Pancreas (tissue), 10 donors: ENCODE measurements around the gene COG4. TPM values are rescaled to one million over a fixed set of nuclear protein-coding genes. Genes with fewer than 3 reads are reported as not detected.

Experiments
- ATAC-seq, 4 donors: fragments of 200-7000 bp; cut with Tn5 transposase; one replicate each; pipeline versions ENCODE4 v1.8.0 to v1.9.1; 2020; ENCODE audit warnings: mild to moderate bottlenecking in 4 of 4, moderate library complexity in 4 of 4
- DNase-seq, 6 donors: peaks; one replicate each; pipeline ENCODE4 v3.0.0-alpha.2; 2020
- FAIRE-seq: peaks from 2 replicates; lab custom pipeline; 2012; peaks lifted over from hg19 to GRCh38; lab: Jason Lieb, UNC
- H3K27ac ChIP-seq, 4 donors: fragments of 200-600 bp; sonication (generic); 1 replicate in 3 of 4; 2 replicates in 1 of 4; pipeline versions ENCODE4 v1.5.0 to v1.8.0; 2020
- H3K27me3 ChIP-seq, 4 donors: fragments of 200-600 bp; one replicate each; pipeline ENCODE4 v1.8.0; 2021
- H3K36me3 ChIP-seq, 3 donors: fragments of 200-600 bp; sonication (generic) in 1 of 3; one replicate each; pipeline versions ENCODE4 v1.5.0 to v1.8.0; 2020 to 2021
- H3K4me1 ChIP-seq, 3 donors: fragments of 200-600 bp; one replicate each; pipeline ENCODE4 v1.8.0; 2021
- H3K4me3 ChIP-seq, 4 donors: fragments of 200-600 bp; sonication (generic) in 2 of 4; one replicate each; pipeline versions ENCODE4 v1.5.0 to v1.8.0; 2020 to 2021
- H3K9me3 ChIP-seq, 4 donors: fragments of 200-600 bp; one replicate each; pipeline ENCODE4 v1.8.0; 2021
- CTCF ChIP-seq, 4 donors: fragments of 200-600 bp; sonication (generic) in 3 of 4; IDR thresholded peaks; one replicate each; pipeline versions ENCODE4 v1.5.0 to v1.8.0; 2021; ENCODE audit warnings: antibody characterized with exemption in 4 of 4
- WGBS, 2 donors: extraction: QIAGEN DNeasy Blood & Tissue Kit; methylation state at CpG; one replicate each; pipeline ENCODE4 v1.1.7; 2013; 5-methylcytosine and 5-hydroxymethylcytosine counted together
- intact Hi-C, 3 donors: fragments of 100-400 bp; cut with DNase I; formaldehyde crosslinking; loops; one replicate each; pipeline versions ENCODE4 v1.11.1 to v1.14.2; 2022
- polyA plus RNA-seq, 2 donors: library from polyadenylated mRNA; stranded (reverse); fragments of 200-250 nt; gene quantifications; one replicate each; pipeline ENCODE4 v1.2.3, GENCODE V29; 2013
- total RNA-seq, 6 donors: library from RNA; stranded (reverse); fragmentation: NEBNext Ultra II Directional in 4 of 6; extraction: Animal tissue kit (Norgen Biotek cat#: 25700) in 4 of 6; gene quantifications; one replicate each; pipeline versions ENCODE4 v1.2.1 to v1.2.4, GENCODE V29; 2021 to 2023
- donor health status: healthy with polysubstance abuse.
- donor health status: DM: no; HTN: no; CAD: no; lungs with moderate emphysema.
- donor health status: DM: no; HTN: no; CAD: no.
- donor health status: control.
- donor health status: control.
- donor health status: Bipolar disorder and iron deficiency.
- donor health status: DM: yes; HTN: yes; CAD: no.
- donor health status: DM: no; HTN: no; CAD: no.
- donor health status: DM: no; HTN: no; CAD: no.
- donor health status: DM: yes; HTN: yes; CAD: no.

The COG4 gene
- total and polyA plus RNA-seq, 8 donors = 12.3 to 56.4 (median 19.3) TPM

- Histone ChIP-seq H3K27me3 (no peaks in the 10 kb centered on the region), H3K27ac (no peak overlapping the region), H3K4me3 (no peak overlapping the region), H3K4me1 (no peaks in the 10 kb centered on the region), H3K36me3 (peaks cover 7 to 71% (median 50%) of the 10 kb centered on the region in 3 donors), H3K9me3 (no peaks in the 10 kb centered on the region)
- FAIRE-seq (no peak), DNase-seq (no peak), ATAC-seq (no peak)
- intact Hi-C loops = no loop called here
- TF ChIP-seq CTCF (IDR thresholded peaks at IDR 0.05) = no peak
- 83 to 84% methylated on average over 10 of the region's 10 CpGs for WGBS, 2 donors
Measured at GRCh38 chr16:70570967-70571570, 47.7 kb upstream of the COG4 start.

GRCh38 chr16:70569752-70570151 is 46.4 kb upstream of the COG4 start:
- Histone ChIP-seq H3K27ac (no peak overlapping the region), H3K27me3 (no peaks in the 10 kb centered on the region), H3K9me3 (no peaks in the 10 kb centered on the region), H3K4me3 (no peak overlapping the region), H3K36me3 (peaks cover 15 to 83% (median 59%) of the 10 kb centered on the region in 3 donors), H3K4me1 (no peaks in the 10 kb centered on the region)
- FAIRE-seq = no peak
- no peak for DNase-seq
- ATAC-seq = no peak
- intact Hi-C loops = no loop called here
- TF ChIP-seq CTCF (IDR thresholded peaks at IDR 0.05) = no peak
- WGBS, 2 donors = 92% methylated on average over 6 of the region's 6 CpGs

GRCh38 chr16:70568601-70569237 is 45.4 kb upstream of the COG4 start:
- no peak overlapping the region for H3K4me3 ChIP-seq
- intact Hi-C loops = no loop called here
- H3K27ac ChIP-seq = no peak overlapping the region
- FAIRE-seq (no peak), ATAC-seq (peak in 1 of 4 donors; percentile 16), DNase-seq (no peak)
- H3K9me3 ChIP-seq = no peaks in the 10 kb centered on the region
- 80 to 82% methylated on average over 5 of the region's 5 CpGs for WGBS, 2 donors
- peaks cover 20 to 93% (median 69%) of the 10 kb centered on the region in 3 donors for H3K36me3 ChIP-seq
- no peaks in the 10 kb centered on the region for H3K27me3 ChIP-seq
- no peak for TF ChIP-seq CTCF (IDR thresholded peaks at IDR 0.05)
- no peaks in the 10 kb centered on the region for H3K4me1 ChIP-seq

GRCh38 chr16:70565053-70565452 is 41.7 kb upstream of the COG4 start:
- Histone ChIP-seq H3K36me3 (peaks cover 21 to 98% (median 59%) of the 10 kb centered on the region in 3 donors), H3K4me1 (no peaks in the 10 kb centered on the region), H3K4me3 (no peak overlapping the region), H3K9me3 (no peaks in the 10 kb centered on the region), H3K27ac (no peak overlapping the region), H3K27me3 (no peaks in the 10 kb centered on the region)
- TF ChIP-seq CTCF (IDR thresholded peaks at IDR 0.05) = no peak
- FAIRE-seq = no peak
- intact Hi-C loops = no loop called here
- DNase-seq = no peak
- no peak for ATAC-seq
- WGBS, 2 donors = 82 to 86% methylated on average over 4 of the region's 4 CpGs

- no peak for FAIRE-seq
- Histone ChIP-seq H3K27ac (no peak overlapping the region), H3K4me1 (no peaks in the 10 kb centered on the region), H3K27me3 (no peaks in the 10 kb centered on the region), H3K9me3 (no peaks in the 10 kb centered on the region), H3K4me3 (no peak overlapping the region), H3K36me3 (peaks cover 21 to 98% (median 46%) of the 10 kb centered on the region in 3 donors)
- 72 to 87% methylated on average over 7 of the region's 7 CpGs for WGBS, 2 donors
- intact Hi-C loops = no loop called here
- no peak for TF ChIP-seq CTCF (IDR thresholded peaks at IDR 0.05)
- no peak for DNase-seq
- peak in 1 of 4 donors; percentile 43 for ATAC-seq
Measured at GRCh38 chr16:70563636-70564035, 40.3 kb upstream of the COG4 start.
